Measurements from ENCODE around the gene RBPJ.

RBPJ gene

GRCh38 chr4:26296021-26296420 lies 24.8 kb upstream of the RBPJ start:
- DNase-seq (ENCODE audit: extremely low read depth, low read depth) = no peak
- no peak for TF ChIP-seq CTCF (IDR thresholded peaks at IDR 0.05; ENCODE audit: low read depth, low read length)

GRCh38 chr4:26296514-26296913 lies 24.3 kb upstream of the RBPJ start:
- TF ChIP-seq CTCF (IDR thresholded peaks at IDR 0.05; ENCODE audit: low read depth, low read length) = no peak

GRCh38 chr4:26297219-26297618 lies 23.6 kb upstream of the RBPJ start:
- no peak for TF ChIP-seq CTCF (IDR thresholded peaks at IDR 0.05; ENCODE audit: low read depth, low read length)
- no peak for DNase-seq (ENCODE audit: extremely low read depth, low read depth)

More at GRCh38 chr4:26296514-26296913, 24.3 kb upstream of the RBPJ start:
- DNase-seq (ENCODE audit: extremely low read depth, low read depth) = no peak

- TF ChIP-seq CTCF (IDR thresholded peaks at IDR 0.05; ENCODE audit: low read depth, low read length) = no peak
- DNase-seq (ENCODE audit: extremely low read depth, low read depth) = peak; percentile 46
These were observed 22.4 kb upstream of the RBPJ start for GRCh38 chr4:26298198-26298947.

- no peak for DNase-seq (ENCODE audit: extremely low read depth, low read depth)
- TF ChIP-seq CTCF (IDR thresholded peaks at IDR 0.05; ENCODE audit: low read depth, low read length) = no peak
These were observed 21.4 kb upstream of the RBPJ start for GRCh38 chr4:26299254-26299882.

GRCh38 chr4:26300314-26301307 lies 20.2 kb upstream of the RBPJ start:
- DNase-seq (ENCODE audit: extremely low read depth, low read depth) = no peak
- no peak for TF ChIP-seq CTCF (IDR thresholded peaks at IDR 0.05; ENCODE audit: low read depth, low read length)

Measured in AG09319 (cell line).